ENCODE measurements around the gene ZGRF1. TPM values are rescaled to one million over a fixed set of nuclear protein-coding genes. Genes with fewer than 3 reads are reported as not detected.
"Not testable (repeated sequence)": the region's sequence is repeated elsewhere in the genome, so short reads cannot be mapped to it uniquely, and the experiment has no call there.

ZGRF1 gene
- total RNA-seq, 4 donors from 2014 or later: 0.55 to 2.9 (median 1.8) TPM

DNA sequence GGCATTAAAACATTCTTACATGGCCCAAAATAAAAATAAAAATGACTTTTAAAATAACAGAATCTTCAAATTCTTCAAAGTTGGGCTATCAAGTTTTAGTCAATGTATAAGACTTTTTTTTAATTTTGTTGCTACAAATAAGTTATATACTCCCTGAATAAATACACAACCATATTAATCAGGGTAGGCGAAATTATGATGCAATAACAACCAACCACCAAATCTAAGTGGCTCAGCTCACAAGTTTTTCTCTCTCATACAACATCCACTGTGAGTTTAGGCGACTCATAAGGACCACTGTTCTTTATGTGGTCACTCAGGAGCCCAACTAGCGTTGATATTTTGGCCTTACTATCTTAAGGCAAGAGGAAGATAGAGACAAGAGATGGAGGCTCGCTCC lies 131.9 kb downstream of the ZGRF1 start:
- TF ChIP-seq, protein P1, sequence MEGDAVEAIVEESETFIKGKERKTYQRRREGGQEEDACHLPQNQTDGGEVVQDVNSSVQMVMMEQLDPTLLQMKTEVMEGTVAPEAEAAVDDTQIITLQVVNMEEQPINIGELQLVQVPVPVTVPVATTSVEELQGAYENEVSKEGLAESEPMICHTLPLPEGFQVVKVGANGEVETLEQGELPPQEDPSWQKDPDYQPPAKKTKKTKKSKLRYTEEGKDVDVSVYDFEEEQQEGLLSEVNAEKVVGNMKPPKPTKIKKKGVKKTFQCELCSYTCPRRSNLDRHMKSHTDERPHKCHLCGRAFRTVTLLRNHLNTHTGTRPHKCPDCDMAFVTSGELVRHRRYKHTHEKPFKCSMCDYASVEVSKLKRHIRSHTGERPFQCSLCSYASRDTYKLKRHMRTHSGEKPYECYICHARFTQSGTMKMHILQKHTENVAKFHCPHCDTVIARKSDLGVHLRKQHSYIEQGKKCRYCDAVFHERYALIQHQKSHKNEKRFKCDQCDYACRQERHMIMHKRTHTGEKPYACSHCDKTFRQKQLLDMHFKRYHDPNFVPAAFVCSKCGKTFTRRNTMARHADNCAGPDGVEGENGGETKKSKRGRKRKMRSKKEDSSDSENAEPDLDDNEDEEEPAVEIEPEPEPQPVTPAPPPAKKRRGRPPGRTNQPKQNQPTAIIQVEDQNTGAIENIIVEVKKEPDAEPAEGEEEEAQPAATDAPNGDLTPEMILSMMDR (IDR thresholded peaks at IDR 0.05 in 4 of 5, conservative IDR thresholded peaks at IDR 0.05 in 1 of 5): no peak
- no peak for TF ChIP-seq POLR2A (IDR thresholded peaks at IDR 0.05)
- no peaks in the 10 kb centered on the region for H3K9me3 ChIP-seq
- DNase-seq (no peak), ATAC-seq (no peak)
- H3K27ac ChIP-seq: no peak overlapping the region
- in situ Hi-C loops (cut with MboI; ENCODE audit: low sequenced_read_pairs in 4 of 4): no loop called here
- peaks cover 0 to 6% of the 10 kb centered on the region in 2 donors for H3K4me1 ChIP-seq
- H3K4me3 ChIP-seq: no peak overlapping the region
- H3K27me3 ChIP-seq: peaks cover 30 to 48% (median 35%) of the 10 kb centered on the region in 3 donors
- H3K36me3 ChIP-seq: no peaks in the 10 kb centered on the region
- intact Hi-C loops (cut with DNase I; ENCODE audit: low total_unique reads): no loop called here

DNA sequence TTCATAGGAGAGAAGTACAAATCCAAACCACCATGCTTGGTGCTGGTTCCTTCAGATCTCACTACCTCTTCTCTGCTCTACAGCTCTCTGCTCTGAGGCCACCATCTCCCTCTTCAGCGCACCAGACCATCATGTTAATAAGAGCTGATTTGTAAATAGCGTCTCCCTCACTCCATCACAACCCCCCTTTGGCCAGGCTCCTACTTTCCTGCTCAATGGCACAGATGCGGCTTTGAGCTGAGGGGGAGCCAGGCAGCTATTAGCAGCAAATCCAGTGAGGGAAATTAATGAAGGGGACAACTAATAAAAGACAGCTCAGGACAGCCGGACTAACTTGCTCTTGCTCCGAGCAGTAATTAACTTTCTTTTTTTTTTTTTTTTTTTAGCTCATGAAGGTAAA lies 133.8 kb downstream of the ZGRF1 start:
- Histone ChIP-seq H3K27ac (no peak overlapping the region), H3K9me3 (no peaks in the 10 kb centered on the region), H3K36me3 (no peaks in the 10 kb centered on the region), H3K4me1 (no peaks in the 10 kb centered on the region), H3K27me3 (peaks cover 11 to 28% (median 15%) of the 10 kb centered on the region in 3 donors), H3K4me3 (no peak overlapping the region)
- intact Hi-C loops (cut with DNase I; ENCODE audit: low total_unique reads) (no loop called here), in situ Hi-C loops (cut with MboI; ENCODE audit: low sequenced_read_pairs in 4 of 4) (no loop called here)
- DNase-seq (no peak), ATAC-seq (no peak)
- TF ChIP-seq, protein P1 (IDR thresholded peaks at IDR 0.05 in 4 of 5, conservative IDR thresholded peaks at IDR 0.05 in 1 of 5): no peak

DNA sequence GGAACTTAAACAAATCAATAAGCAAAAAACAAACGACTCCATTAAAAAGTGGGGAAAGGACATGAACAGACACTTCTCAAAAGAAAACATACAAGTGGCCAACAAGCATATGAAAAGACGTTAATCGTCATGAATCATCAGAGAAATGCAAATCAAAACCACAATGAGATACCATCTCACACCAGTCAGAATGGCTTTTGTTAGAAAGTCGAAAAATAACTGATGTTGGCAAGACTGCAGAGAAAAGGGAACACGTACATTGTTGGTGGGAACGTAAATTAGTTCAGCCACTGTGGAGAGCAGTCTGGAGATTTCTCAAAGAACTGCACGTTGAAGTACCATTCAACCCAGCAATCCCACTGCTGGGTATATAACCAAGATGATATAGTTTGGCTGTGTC lies 144.4 kb downstream of the ZGRF1 start:
- DNase-seq: no peak

DNA sequence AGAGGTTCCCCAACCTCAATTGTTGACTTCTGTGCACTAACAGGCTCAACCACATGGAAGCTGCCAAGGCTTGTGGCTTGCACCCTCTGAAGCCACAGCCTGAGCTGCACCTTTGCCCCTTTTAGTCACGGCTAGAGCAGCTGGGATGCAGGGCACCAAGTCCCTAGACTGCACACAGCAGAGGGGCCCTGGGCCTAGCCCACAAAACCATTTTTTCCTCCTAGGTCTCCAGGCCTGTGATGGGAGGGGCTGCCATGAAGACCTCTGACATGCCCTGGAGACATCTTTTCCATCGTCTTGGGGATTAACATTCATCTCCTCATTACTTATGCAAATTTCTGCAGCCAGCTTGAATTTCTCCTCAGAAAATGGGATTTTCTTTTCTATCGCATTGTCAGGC lies 145.9 kb downstream of the ZGRF1 start:
- in situ Hi-C loops (cut with MboI; ENCODE audit: low sequenced_read_pairs in 4 of 4); H3K27ac ChIP-seq; ATAC-seq; H3K4me1 ChIP-seq; H3K36me3 ChIP-seq; H3K9me3 ChIP-seq; H3K4me3 ChIP-seq; H3K27me3 ChIP-seq; intact Hi-C loops (cut with DNase I; ENCODE audit: low total_unique reads); DNase-seq: not testable (repeated sequence)

More for the DNA sequence above, 144.4 kb downstream of the ZGRF1 start:
- Histone ChIP-seq H3K36me3 (no peaks in the 10 kb centered on the region), H3K4me1 (no peaks in the 10 kb centered on the region), H3K27ac (no peak overlapping the region), H3K9me3 (no peaks in the 10 kb centered on the region), H3K4me3 (no peak overlapping the region), H3K27me3 (no peaks in the 10 kb centered on the region)
- no peak for ATAC-seq
- intact Hi-C loops (cut with DNase I; ENCODE audit: low total_unique reads): no loop called here
- no peak for TF ChIP-seq POLR2A (IDR thresholded peaks at IDR 0.05)
- TF ChIP-seq, protein P1 (IDR thresholded peaks at IDR 0.05 in 4 of 5, conservative IDR thresholded peaks at IDR 0.05 in 1 of 5): no peak
- in situ Hi-C loops (cut with MboI; ENCODE audit: low sequenced_read_pairs in 4 of 4): no loop called here

MicroRNAs encoded within 50 kb of the gene (microRNA counts, 767-probe panel; counts per million panel counts)
- 356 to 448 counts per million in 2 donors for microRNA hsa-miR-302a-3p
- 356 to 448 counts per million in 2 donors for microRNA hsa-miR-302b-3p
- 356 to 448 counts per million in 2 donors for microRNA hsa-miR-302c-3p
- 7,061 to 7,580 counts per million in 2 donors for microRNA hsa-miR-302d-3p
- 356 to 448 counts per million in 2 donors for microRNA hsa-miR-367-3p

Small RNA genes lying within 50 kb of the gene (microRNA-seq; reads per million reads assigned to microRNA genes)
- gene MIR302A (ENCODE audit: borderline replicate concordance in 2 of 2) (6.8 to 26.0 reads per million in 2 donors), gene MIR302B (ENCODE audit: borderline replicate concordance in 2 of 2) (9.4 to 20.1 reads per million in 2 donors), gene MIR302C (ENCODE audit: borderline replicate concordance in 2 of 2) (0 to 1.2 reads per million in 2 donors), gene MIR302D (ENCODE audit: borderline replicate concordance in 2 of 2) (5.1 to 21.3 reads per million in 2 donors), gene MIR367 (ENCODE audit: borderline replicate concordance in 2 of 2) (0 reads per million in 2 donors)

Other genes starting within 250 kb of the ZGRF1 start
- not detected for gene NEUROG2, start 120.7 kb downstream of the ZGRF1 start, total RNA-seq
- 10 to 100 TPM; 28.5 to 40.3 (median 31.3) TPM for gene LARP7, start 234 bp upstream of the ZGRF1 start, total RNA-seq